H9 (cell line): Measurements from ENCODE around the gene FAM47A. TPM values are rescaled to one million over a fixed set of nuclear protein-coding genes. Genes with fewer than 3 reads are reported as not detected.

Experiments used
- DNase-seq: peaks from one replicate; pipeline ENCODE4 v3.0.0-alpha.2; 2017
- H2AFZ ChIP-seq: one replicate; pipeline ENCODE4 v1.6.1; 2013; ENCODE audit warnings: mild to moderate bottlenecking, low read length, control low read depth, moderate library complexity
- H2AK5ac ChIP-seq: 2 replicates; pipeline ENCODE4 v1.6.1; 2013; ENCODE audit warnings: low read length, control low read depth, mixed read lengths; ENCODE audit not compliant: insufficient read length
- H2BK120ac ChIP-seq: one replicate; pipeline ENCODE4 v1.6.1; 2013; ENCODE audit warnings: low read depth, mild to moderate bottlenecking, low read length, control low read depth, inconsistent platforms; ENCODE audit not compliant: poor library complexity, severe bottlenecking
- H2BK12ac ChIP-seq: 2 replicates; pipeline ENCODE4 v1.6.1; 2013; ENCODE audit warnings: low read length, control low read depth, mixed read lengths, low read depth; ENCODE audit not compliant: insufficient read length
- H2BK15ac ChIP-seq: 2 replicates; pipeline ENCODE4 v1.6.1; 2013; ENCODE audit warnings: low read depth, low read length, control low read depth
- H2BK20ac ChIP-seq: one replicate; pipeline ENCODE4 v1.6.1; 2013; ENCODE audit warnings: low read depth, mild to moderate bottlenecking, low read length, control low read depth, inconsistent platforms; ENCODE audit not compliant: poor library complexity, severe bottlenecking
- H2BK5ac ChIP-seq: 2 replicates; pipeline ENCODE4 v1.6.1; 2013; ENCODE audit warnings: low read length, control low read depth, mixed read lengths; ENCODE audit not compliant: insufficient read length
- H3K14ac ChIP-seq: 2 replicates; pipeline ENCODE4 v1.6.1; 2013; ENCODE audit warnings: low read length, control low read depth; ENCODE audit not compliant: insufficient read depth
- H3K18ac ChIP-seq: 2 replicates; pipeline ENCODE4 v1.6.1; 2013; ENCODE audit warnings: low read depth, mild to moderate bottlenecking, mixed read lengths, low read length, control low read depth; ENCODE audit not compliant: insufficient read length
- H3K23ac ChIP-seq: 2 replicates; pipeline ENCODE4 v1.6.1; 2013; ENCODE audit warnings: low read length, control low read depth, mixed read lengths, low read depth; ENCODE audit not compliant: insufficient read length
- H3K23me2 ChIP-seq: 2 replicates; pipeline ENCODE4 v1.6.1; 2013; ENCODE audit warnings: low read depth, mild to moderate bottlenecking, mixed read lengths, low read length, control low read depth; ENCODE audit not compliant: insufficient read length, poor library complexity, severe bottlenecking
- H3K27ac ChIP-seq: 2 replicates; pipeline ENCODE4 v1.5.1; 2013; ENCODE audit warnings: low read length, control low read depth, mixed read lengths, low read depth; ENCODE audit not compliant: insufficient read length
- H3K27me3 ChIP-seq: 2 replicates; pipeline ENCODE4 v1.6.1; 2013; ENCODE audit warnings: low read length, control low read depth, inconsistent platforms; ENCODE audit not compliant: insufficient read depth
- H3K4ac ChIP-seq: 2 replicates; pipeline ENCODE4 v1.6.1; 2013; ENCODE audit warnings: low read depth, mild to moderate bottlenecking, control low read depth, inconsistent platforms, low read length, moderate library complexity
- H3K4me1 ChIP-seq: 2 replicates; pipeline ENCODE4 v1.6.1; 2013; ENCODE audit warnings: low read length, control low read depth, inconsistent platforms; ENCODE audit not compliant: insufficient read depth
- H3K4me2 ChIP-seq: 2 replicates; pipeline ENCODE4 v1.6.1; 2013; ENCODE audit warnings: low read length, control low read depth, mixed read lengths; ENCODE audit not compliant: insufficient read length, insufficient read depth
- H3K56ac ChIP-seq: 2 replicates; pipeline ENCODE4 v1.6.1; 2013; ENCODE audit warnings: low read depth, mild to moderate bottlenecking, mixed read lengths, low read length, control low read depth; ENCODE audit not compliant: insufficient read length
- H3K79me1 ChIP-seq: 2 replicates; pipeline ENCODE4 v1.6.1; 2013; ENCODE audit warnings: low read depth, mild to moderate bottlenecking, moderate library complexity, low read length, control low read depth, inconsistent platforms; ENCODE audit not compliant: insufficient read depth, poor library complexity, severe bottlenecking
- H3K79me2 ChIP-seq: 2 replicates; pipeline ENCODE4 v1.6.1; 2013; ENCODE audit warnings: low read length, control low read depth, inconsistent platforms; ENCODE audit not compliant: insufficient read depth
- H3K9ac ChIP-seq: 2 replicates; pipeline ENCODE4 v1.6.1; 2013; ENCODE audit warnings: low read length, control low read depth, mixed read lengths; ENCODE audit not compliant: insufficient read length; ENCODE audit errors: extremely low read depth
- H3K9me3 ChIP-seq: one replicate; pipeline ENCODE4 v1.6.1; 2013; ENCODE audit warnings: low read depth, low read length, inconsistent platforms; ENCODE audit not compliant: control insufficient read depth
- H3T11ph ChIP-seq: one replicate; pipeline ENCODE4 v1.6.1; 2013; ENCODE audit warnings: mild to moderate bottlenecking, low read length, control low read depth, inconsistent platforms
- H4K20me1 ChIP-seq: one replicate; pipeline ENCODE4 v1.6.1; 2013; ENCODE audit not compliant: control insufficient read depth, insufficient read length, insufficient read depth
- H4K5ac ChIP-seq: 2 replicates; pipeline ENCODE4 v1.6.1; 2013; ENCODE audit warnings: low read depth, mild to moderate bottlenecking, mixed read lengths, low read length, control low read depth; ENCODE audit not compliant: insufficient read length
- H4K8ac ChIP-seq: replicated peaks from 2 replicates; pipeline ENCODE4 v1.6.1; 2013; ENCODE audit warnings: low read length, control low read depth, mixed read lengths, low read depth; ENCODE audit not compliant: insufficient read length
- H4K91ac ChIP-seq: 2 replicates; pipeline ENCODE4 v1.6.1; 2013; ENCODE audit warnings: low read depth, mild to moderate bottlenecking, moderate library complexity, mixed read lengths, low read length, control low read depth; ENCODE audit not compliant: insufficient read length
- H3K27ac Mint-ChIP-seq, 3 experiments: 2 replicates in 2 of 3; 3 replicates in 1 of 3; pipeline ENCODE4 v1.8.0; 2020 to 2021; ENCODE audit warnings: mixed read lengths in 3 of 3, mild to moderate bottlenecking in 1 of 3, moderate library complexity in 1 of 3
- H3K27me3 Mint-ChIP-seq: 2 replicates; pipeline ENCODE4 v1.8.0; 2021; ENCODE audit warnings: low read depth, mild to moderate bottlenecking, moderate library complexity, mixed read lengths
- H3K36me3 Mint-ChIP-seq, 3 experiments: 2 replicates in 2 of 3; 3 replicates in 1 of 3; pipeline ENCODE4 v1.8.0; 2020 to 2021; ENCODE audit warnings: low read depth in 3 of 3, mixed read lengths in 3 of 3; ENCODE audit not compliant: insufficient read depth in 1 of 3
- H3K4me1 Mint-ChIP-seq, 2 experiments: 2 replicates each; pipeline ENCODE4 v1.8.0; 2020; ENCODE audit warnings: mixed read lengths in 2 of 2
- H3K4me3 Mint-ChIP-seq, 2 experiments: 2 replicates in 1 of 2; 3 replicates in 1 of 2; pipeline ENCODE4 v1.8.0; 2020 to 2021; ENCODE audit warnings: mild to moderate bottlenecking in 2 of 2, mixed read lengths in 2 of 2, moderate library complexity in 1 of 2
- H3K9me3 Mint-ChIP-seq, 2 experiments: 2 replicates in 1 of 2; 3 replicates in 1 of 2; pipeline ENCODE4 v1.8.0; 2020; ENCODE audit warnings: mild to moderate bottlenecking in 2 of 2, mixed read lengths in 2 of 2, moderate library complexity in 1 of 2
- CTCF ChIP-seq: fragments of 200-600 bp; sonication (generic); conservative IDR thresholded peaks from 3 replicates; pipeline ENCODE4 v1.8.0; 2021; ENCODE audit warnings: antibody characterized with exemption, mild to moderate bottlenecking
- WGBS: extraction: QIAGEN DNeasy Blood & Tissue Kit; methylation state at CpG from one replicate; pipeline ENCODE4 v1.1.7; 2013; ENCODE audit warnings: missing lambda C conversion rate, low lambda C conversion rate, mixed read lengths; ENCODE audit not compliant: insufficient read length; ENCODE audit errors: extremely low coverage; 5-methylcytosine and 5-hydroxymethylcytosine counted together
- total RNA-seq: library from RNA; stranded (reverse); gene quantifications from 2 replicates; pipeline ENCODE4 v1.2.1, GENCODE V29; 2021

FAM47A gene
- total RNA-seq, 1 experiment from 2014 or later = not detected

GRCh38 chrX:34140816-34141215, 8.7 kb upstream of the FAM47A start:
- no peaks in the 10 kb centered on the region for H3K27me3 ChIP-seq
- H3K56ac ChIP-seq = no peak overlapping the region
- H2BK5ac ChIP-seq = no peak overlapping the region
- H2AFZ ChIP-seq = no peak overlapping the region
- H3K14ac ChIP-seq = no peak overlapping the region
- no peaks in the 10 kb centered on the region for H3K79me1 ChIP-seq
- no peak overlapping the region for H4K8ac ChIP-seq
- no peaks in the 10 kb centered on the region for H3K23me2 ChIP-seq
- H2BK120ac ChIP-seq = no peak overlapping the region
- TF ChIP-seq CTCF = no peak
- no CpG with 5 or more reads among the region's 1 CpG for WGBS
- H3K79me2 ChIP-seq = no peaks in the 10 kb centered on the region
- H3K23ac ChIP-seq = no peak overlapping the region
- H2BK12ac ChIP-seq = no peak overlapping the region
- no peak overlapping the region for H3T11ph ChIP-seq
- no peak overlapping the region for H4K91ac ChIP-seq
- no peak overlapping the region for H2BK15ac ChIP-seq
- no peaks in the 10 kb centered on the region; a peak in 2 of 7 replicates for H3K36me3 Mint-ChIP-seq
- H3K18ac ChIP-seq = no peak overlapping the region
- peaks cover 0 to 43% of the 10 kb centered on the region in 2 experiments; a peak in 4 of 5 replicates for H3K9me3 Mint-ChIP-seq
- no peak overlapping the region for H2AK5ac ChIP-seq
- H3K27ac Mint-ChIP-seq = no peak overlapping the region
- no peak overlapping the region for H2BK20ac ChIP-seq
- H3K4me1 ChIP-seq = no peaks in the 10 kb centered on the region
- DNase-seq = no peak
- H3K27me3 Mint-ChIP-seq = no peaks in the 10 kb centered on the region; the same call in 1 of the 2 replicates
- H3K9ac ChIP-seq = no peak overlapping the region
- H3K4me2 ChIP-seq = no peak overlapping the region
- H3K4ac ChIP-seq = no peak overlapping the region
- H3K9me3 ChIP-seq = no peaks in the 10 kb centered on the region
- H3K4me1 Mint-ChIP-seq = no peaks in the 10 kb centered on the region
- no peak overlapping the region for H3K27ac ChIP-seq
- no peaks in the 10 kb centered on the region for H4K20me1 ChIP-seq
- H3K4me3 Mint-ChIP-seq = no peak overlapping the region
- no peak overlapping the region for H4K5ac ChIP-seq
